Measurements from ENCODE around the gene STATH. TPM values are rescaled to one million over a fixed set of nuclear protein-coding genes. Genes with fewer than 3 reads are reported as not detected.

The STATH gene
- total RNA-seq: not detected

GRCh38 chr4:69995526-69996016 is at the start of gene STATH:
Gene STATH (plus strand): TSS chr4:69995966. CDS start chr4:69998438, 2,472 bp downstream.

DNA sequence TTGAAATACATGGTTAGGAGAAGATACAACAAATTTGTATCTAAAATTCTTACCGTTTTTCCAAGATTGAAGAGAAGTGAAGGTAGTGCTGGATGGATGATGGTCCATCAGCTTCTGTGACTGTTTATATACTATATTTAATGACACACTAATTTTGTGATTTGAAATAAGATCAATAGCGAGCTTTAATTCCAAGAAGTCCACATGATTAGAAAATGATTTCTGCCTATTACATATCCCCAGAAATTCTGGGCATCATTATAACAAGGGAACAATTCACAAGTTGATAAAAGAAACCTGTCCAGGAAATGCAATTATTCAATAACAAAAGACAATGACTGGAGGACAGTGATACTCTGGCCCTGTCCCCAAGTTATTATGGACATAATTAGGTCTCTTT is 30.1 kb upstream of the STATH start, which contains the start of gene CSN2:
TSS of gene CSN2 (minus strand) at position 101 of the 400 bp plus-strand sequence. CDS start 4,733 bp downstream, outside the sequence.

GRCh38 chr4:70028159-70028558 is 32.4 kb downstream of the STATH start, which contains the start of gene HTN3:
Gene HTN3 (plus strand): TSS chr4:70028459. CDS start chr4:70030741, 2,282 bp downstream.

GRCh38 chr4:70050138-70050537 is 54.4 kb downstream of the STATH start, which contains the start of gene HTN1:
Gene HTN1 (plus strand): TSS chr4:70050438. CDS start chr4:70053077, 2,639 bp downstream.

Other genes starting within 250 kb of the STATH start
- gene SULT1B1, start 235.3 kb upstream of the STATH start, total RNA-seq: 0.69 TPM
- gene SULT1E1, start 135.8 kb upstream of the STATH start, total RNA-seq: 12.7 TPM
- gene CSN1S1, start 64.9 kb upstream of the STATH start, total RNA-seq: not detected
- not detected for gene CSN2, start 30.2 kb upstream of the STATH start, total RNA-seq
- not detected for gene HTN3, start 32.5 kb downstream of the STATH start, total RNA-seq
- not detected for gene HTN1, start 54.5 kb downstream of the STATH start, total RNA-seq
- not detected for gene PRR27, start 158.3 kb downstream of the STATH start, total RNA-seq
- gene ODAM, start 199.8 kb downstream of the STATH start, total RNA-seq: not detected
- not detected for gene FDCSP, start 230.2 kb downstream of the STATH start, total RNA-seq
- not detected for gene CSN3, start 246.6 kb downstream of the STATH start, total RNA-seq